Measurements from ENCODE around the gene SUMO2. TPM values are rescaled to one million over a fixed set of nuclear protein-coding genes. Genes with fewer than 3 reads are reported as not detected.
"Not testable (repeated sequence)": the region's sequence is repeated elsewhere in the genome, so short reads cannot be mapped to it uniquely, and the experiment has no call there.

Gene SUMO2
- polyA plus RNA-seq, 1 donor, result 338 TPM

GRCh38 chr17:75183999-75184884 lies 1.5 kb upstream of the SUMO2 start:
- DNase-seq, result no peak

GRCh38 chr17:75182319-75182568 lies 515 bp downstream of the SUMO2 start:
- no CpG with 5 or more reads among the region's 33 CpGs for WGBS (ENCODE audit: insufficient coverage, low lambda C conversion rate)

More at GRCh38 chr17:75183999-75184884, 1.5 kb upstream of the SUMO2 start:
- Histone ChIP-seq H3K4me3 (ENCODE audit: low read length) (no peak overlapping the region), H3K27me3 (ENCODE audit: control insufficient read depth, insufficient read depth, low read length) (no peaks in the 10 kb centered on the region), H3K27ac (ENCODE audit: low read length) (no peak overlapping the region), H3K9me3 (ENCODE audit: control insufficient read depth, low read depth, low read length) (no peaks in the 10 kb centered on the region), H3K4me1 (ENCODE audit: control insufficient read depth, insufficient read depth, low read length) (peaks cover 3% of the 10 kb centered on the region), H3K36me3 (ENCODE audit: control insufficient read depth, insufficient read depth, low read length) (peaks cover 12% of the 10 kb centered on the region)
- WGBS (ENCODE audit: insufficient coverage, low lambda C conversion rate), result 99% methylated on average over 6 of the region's 9 CpGs

DNA sequence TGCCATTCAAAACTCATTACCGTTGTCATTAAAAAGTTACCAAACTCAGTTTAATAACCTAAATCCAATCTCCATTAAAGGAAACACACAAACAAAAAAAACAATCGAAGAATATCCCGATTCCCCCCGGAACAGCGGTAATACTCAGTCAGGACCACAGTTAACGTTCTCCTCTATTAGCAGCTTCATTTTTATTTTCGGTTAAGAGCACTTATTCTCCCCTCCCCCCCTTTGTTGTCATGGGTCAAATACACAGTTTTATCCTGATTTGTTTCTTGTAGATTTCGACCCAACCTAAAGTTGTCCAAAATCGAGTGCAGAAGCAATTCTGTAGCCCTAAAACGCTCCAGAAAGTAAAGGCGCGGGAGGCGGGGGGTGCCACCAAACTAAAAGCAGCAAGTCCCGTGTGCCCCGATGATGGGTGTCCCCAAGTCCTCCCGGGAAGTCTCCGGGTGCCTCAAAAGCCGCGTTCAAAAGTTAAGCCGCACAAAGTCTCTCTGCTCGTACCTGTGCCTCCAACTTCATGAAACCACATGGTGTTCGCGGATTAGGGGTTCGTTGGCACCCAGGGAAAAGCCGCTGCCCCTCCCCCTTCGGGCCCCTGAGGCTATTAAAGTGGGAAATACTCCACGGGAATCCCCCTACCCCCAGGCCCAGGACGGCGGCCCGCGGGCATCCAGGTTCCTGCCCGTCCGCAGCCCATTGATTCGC lies 996 bp downstream of the SUMO2 start:
- peak in 1 of 2 donors; percentile 43 for DNase-seq

More at GRCh38 chr17:75182319-75182568, 515 bp downstream of the SUMO2 start:
- peak overlapping the region; percentile 100 for H3K27ac ChIP-seq (ENCODE audit: low read length)
- no peaks in the 10 kb centered on the region for H3K9me3 ChIP-seq (ENCODE audit: control insufficient read depth, low read depth, low read length)
- no peak for DNase-seq
- H3K27me3 ChIP-seq (ENCODE audit: control insufficient read depth, insufficient read depth, low read length), result no peaks in the 10 kb centered on the region
- H3K4me1 ChIP-seq (ENCODE audit: control insufficient read depth, insufficient read depth, low read length), result peaks cover 3% of the 10 kb centered on the region
- H3K4me3 ChIP-seq (ENCODE audit: low read length), result peak overlapping the region; percentile 94
- H3K36me3 ChIP-seq (ENCODE audit: control insufficient read depth, insufficient read depth, low read length), result peaks cover 28% of the 10 kb centered on the region

GRCh38 chr17:75181110-75181509 lies 1.6 kb downstream of the SUMO2 start:
- no CpG with 5 or more reads among the region's 8 CpGs for WGBS (ENCODE audit: insufficient coverage, low lambda C conversion rate)
- peaks cover 3% of the 10 kb centered on the region for H3K4me1 ChIP-seq (ENCODE audit: control insufficient read depth, insufficient read depth, low read length)
- peak overlapping the region; percentile 94 for H3K4me3 ChIP-seq (ENCODE audit: low read length)
- peaks cover 37% of the 10 kb centered on the region for H3K36me3 ChIP-seq (ENCODE audit: control insufficient read depth, insufficient read depth, low read length)
- no peaks in the 10 kb centered on the region for H3K9me3 ChIP-seq (ENCODE audit: control insufficient read depth, low read depth, low read length)
- H3K27ac ChIP-seq (ENCODE audit: low read length), result no peak overlapping the region
- no peaks in the 10 kb centered on the region for H3K27me3 ChIP-seq (ENCODE audit: control insufficient read depth, insufficient read depth, low read length)
- DNase-seq, result no peak

More for the DNA sequence above, 996 bp downstream of the SUMO2 start:
- Histone ChIP-seq H3K27ac (ENCODE audit: low read length) (peak overlapping the region; percentile 100), H3K4me1 (ENCODE audit: control insufficient read depth, insufficient read depth, low read length) (peaks cover 3% of the 10 kb centered on the region), H3K27me3 (ENCODE audit: control insufficient read depth, insufficient read depth, low read length) (no peaks in the 10 kb centered on the region), H3K4me3 (ENCODE audit: low read length) (peak overlapping the region; percentile 94), H3K36me3 (ENCODE audit: control insufficient read depth, insufficient read depth, low read length) (peaks cover 31% of the 10 kb centered on the region), H3K9me3 (ENCODE audit: control insufficient read depth, low read depth, low read length) (no peaks in the 10 kb centered on the region)
- WGBS (ENCODE audit: insufficient coverage, low lambda C conversion rate), result no CpG with 5 or more reads among the region's 34 CpGs

- peaks cover 3% of the 10 kb centered on the region for H3K4me1 ChIP-seq (ENCODE audit: control insufficient read depth, insufficient read depth, low read length)
- no peak overlapping the region for H3K4me3 ChIP-seq (ENCODE audit: low read length)
- peaks cover 61% of the 10 kb centered on the region for H3K36me3 ChIP-seq (ENCODE audit: control insufficient read depth, insufficient read depth, low read length)
Observed at GRCh38 chr17:75178453-75178852, 4.3 kb downstream of the SUMO2 start.

DNA sequence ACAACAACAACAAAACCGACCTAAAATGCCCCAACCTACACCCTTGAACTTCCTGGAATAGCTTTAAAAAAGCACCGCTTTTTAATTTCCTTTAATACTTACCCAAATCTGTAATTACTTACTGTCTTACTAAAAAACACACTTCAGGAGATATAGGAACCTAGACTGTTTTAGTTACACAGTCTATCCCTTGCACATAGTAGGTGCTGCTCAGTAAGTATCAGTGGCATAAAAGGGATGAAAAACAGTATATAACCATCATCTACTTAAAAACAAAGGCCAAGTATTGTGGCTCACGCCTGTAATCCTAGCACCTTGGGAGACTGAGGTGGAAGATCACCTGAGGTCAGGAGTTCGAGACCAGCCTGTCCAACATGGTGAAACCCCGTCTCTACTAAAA lies 6.1 kb downstream of the SUMO2 start:
- Histone ChIP-seq H3K4me1 (ENCODE audit: control insufficient read depth, insufficient read depth, low read length) (no peaks in the 10 kb centered on the region), H3K36me3 (ENCODE audit: control insufficient read depth, insufficient read depth, low read length) (peaks cover 72% of the 10 kb centered on the region), H3K27me3 (ENCODE audit: control insufficient read depth, insufficient read depth, low read length) (no peaks in the 10 kb centered on the region), H3K27ac (ENCODE audit: low read length) (no peak overlapping the region), H3K9me3 (ENCODE audit: control insufficient read depth, low read depth, low read length) (no peaks in the 10 kb centered on the region), H3K4me3 (ENCODE audit: low read length) (no peak overlapping the region)
- 80% methylated on average over 1 of the region's 5 CpGs for WGBS (ENCODE audit: insufficient coverage, low lambda C conversion rate)
- no peak for DNase-seq

More at GRCh38 chr17:75178453-75178852, 4.3 kb downstream of the SUMO2 start:
- WGBS (ENCODE audit: insufficient coverage, low lambda C conversion rate), result no CpG with 5 or more reads among the region's 6 CpGs
- Histone ChIP-seq H3K27me3 (ENCODE audit: control insufficient read depth, insufficient read depth, low read length) (no peaks in the 10 kb centered on the region), H3K9me3 (ENCODE audit: control insufficient read depth, low read depth, low read length) (no peaks in the 10 kb centered on the region), H3K27ac (ENCODE audit: low read length) (no peak overlapping the region)
- DNase-seq, result no peak

GRCh38 chr17:75174996-75175395 lies 7.8 kb downstream of the SUMO2 start:
- Histone ChIP-seq H3K36me3 (ENCODE audit: control insufficient read depth, insufficient read depth, low read length) (peaks cover 76% of the 10 kb centered on the region), H3K27ac (ENCODE audit: low read length) (no peak overlapping the region), H3K4me3 (ENCODE audit: low read length) (no peak overlapping the region), H3K27me3 (ENCODE audit: control insufficient read depth, insufficient read depth, low read length) (no peaks in the 10 kb centered on the region), H3K9me3 (ENCODE audit: control insufficient read depth, low read depth, low read length) (no peaks in the 10 kb centered on the region), H3K4me1 (ENCODE audit: control insufficient read depth, insufficient read depth, low read length) (no peaks in the 10 kb centered on the region)
- DNase-seq, result no peak
- no CpG with 5 or more reads among the region's 11 CpGs for WGBS (ENCODE audit: insufficient coverage, low lambda C conversion rate)

DNA sequence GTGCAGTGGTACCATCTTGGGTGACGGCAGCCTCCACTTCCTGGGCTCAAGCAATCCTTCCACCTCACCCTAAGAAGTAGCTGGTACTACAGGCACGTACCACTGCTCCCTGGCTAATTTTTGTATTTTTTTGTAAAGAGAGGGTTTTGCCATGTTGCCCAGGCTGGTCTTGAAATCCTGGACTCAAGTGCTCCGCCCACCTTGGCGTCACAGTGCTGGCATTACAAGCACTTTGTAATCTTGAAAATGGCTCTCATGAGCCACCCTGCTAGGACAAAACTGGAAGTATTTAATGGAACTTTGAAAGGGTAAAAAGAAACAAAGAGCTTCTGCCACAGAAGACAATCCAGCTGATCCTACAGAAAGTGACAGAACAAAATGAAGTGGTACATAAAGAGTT lies 9.2 kb downstream of the SUMO2 start:
- peaks cover 71% of the 10 kb centered on the region for H3K36me3 ChIP-seq (ENCODE audit: control insufficient read depth, insufficient read depth, low read length)
- WGBS (ENCODE audit: insufficient coverage, low lambda C conversion rate), result no CpG with 5 or more reads among the region's 4 CpGs
- H3K27ac ChIP-seq (ENCODE audit: low read length), result no peak overlapping the region
- no peak overlapping the region for H3K4me3 ChIP-seq (ENCODE audit: low read length)
- H3K27me3 ChIP-seq (ENCODE audit: control insufficient read depth, insufficient read depth, low read length), result no peaks in the 10 kb centered on the region
- no peak for DNase-seq
- H3K4me1 ChIP-seq (ENCODE audit: control insufficient read depth, insufficient read depth, low read length), result no peaks in the 10 kb centered on the region
- no peaks in the 10 kb centered on the region for H3K9me3 ChIP-seq (ENCODE audit: control insufficient read depth, low read depth, low read length)

DNA sequence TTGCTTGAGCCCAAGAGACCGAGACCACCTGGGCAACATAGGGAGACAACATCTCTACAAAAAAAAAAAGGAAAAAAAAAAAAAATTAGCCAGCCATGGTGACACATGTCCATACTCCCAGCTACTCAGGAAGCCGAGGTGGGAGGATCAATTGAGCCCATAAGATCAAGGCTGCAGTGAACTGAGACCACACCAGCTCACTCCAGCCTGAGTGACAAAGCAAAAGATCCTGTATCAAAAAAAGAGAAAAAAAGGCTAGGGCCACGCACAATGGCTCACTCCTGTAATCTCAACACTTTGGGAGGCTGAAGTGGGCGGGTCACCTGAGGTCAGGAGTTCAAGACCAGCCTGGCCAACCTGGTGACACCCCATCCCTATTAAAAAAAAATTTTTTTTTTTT lies 13.8 kb downstream of the SUMO2 start:
- no peak overlapping the region for H3K4me3 ChIP-seq (ENCODE audit: low read length)
- DNase-seq, result no peak
- H3K27ac ChIP-seq (ENCODE audit: low read length), result no peak overlapping the region
- no peaks in the 10 kb centered on the region for H3K4me1 ChIP-seq (ENCODE audit: control insufficient read depth, insufficient read depth, low read length)
- no peaks in the 10 kb centered on the region for H3K9me3 ChIP-seq (ENCODE audit: control insufficient read depth, low read depth, low read length)
- H3K36me3 ChIP-seq (ENCODE audit: control insufficient read depth, insufficient read depth, low read length), result peaks cover 50% of the 10 kb centered on the region
- H3K27me3 ChIP-seq (ENCODE audit: control insufficient read depth, insufficient read depth, low read length), result no peaks in the 10 kb centered on the region
- no CpG with 5 or more reads among the region's 4 CpGs for WGBS (ENCODE audit: insufficient coverage, low lambda C conversion rate)

GRCh38 chr17:75164606-75165005 lies 18.2 kb downstream of the SUMO2 start:
- H3K36me3 ChIP-seq (ENCODE audit: control insufficient read depth, insufficient read depth, low read length), result peaks cover 24% of the 10 kb centered on the region
- H3K4me1 ChIP-seq (ENCODE audit: control insufficient read depth, insufficient read depth, low read length); H3K27ac ChIP-seq (ENCODE audit: low read length); DNase-seq; H3K27me3 ChIP-seq (ENCODE audit: control insufficient read depth, insufficient read depth, low read length); H3K4me3 ChIP-seq (ENCODE audit: low read length); H3K9me3 ChIP-seq (ENCODE audit: control insufficient read depth, low read depth, low read length): not testable (repeated sequence)
- WGBS (ENCODE audit: insufficient coverage, low lambda C conversion rate), result no CpG with 5 or more reads among the region's 15 CpGs

Measured in large intestine (tissue), 3 donors.